Mesendoderm (in vitro differentiated cells): Measurements from ENCODE around the gene FUT1.
"Not testable (repeated sequence)": the region's sequence is repeated elsewhere in the genome, so short reads cannot be mapped to it uniquely, and the experiment has no call there.

Experiments
- DNase-seq: peaks from one replicate; pipeline ENCODE4 v3.0.0; 2013
- H2AK5ac ChIP-seq: 2 replicates; pipeline ENCODE4 v1.6.1; 2013; ENCODE audit warnings: low read length, inconsistent platforms
- H2BK120ac ChIP-seq: 2 replicates; pipeline ENCODE4 v1.6.1; 2013; ENCODE audit warnings: low read depth, mild to moderate bottlenecking, low read length, moderate library complexity, mixed read lengths
- H2BK15ac ChIP-seq: replicated peaks from 2 replicates; pipeline ENCODE4 v1.6.1; 2013; ENCODE audit warnings: low read depth, mild to moderate bottlenecking, moderate library complexity
- H2BK5ac ChIP-seq: 2 replicates; pipeline ENCODE4 v1.6.1; 2013; ENCODE audit warnings: low read length, inconsistent platforms
- H3K18ac ChIP-seq: 2 replicates; pipeline ENCODE4 v1.6.1; 2013; ENCODE audit warnings: mild to moderate bottlenecking, low read length, mixed read lengths
- H3K23ac ChIP-seq: one replicate; pipeline ENCODE4 v1.6.1; 2013; ENCODE audit warnings: low read length
- H3K27ac ChIP-seq: 2 replicates; pipeline ENCODE4 v1.5.1; 2013; ENCODE audit warnings: low read depth, mild to moderate bottlenecking, inconsistent platforms, low read length, moderate library complexity
- H3K27me3 ChIP-seq: 2 replicates; pipeline ENCODE4 v1.6.1; 2013; ENCODE audit warnings: low read length, control low read depth, mild to moderate bottlenecking, inconsistent platforms; ENCODE audit not compliant: insufficient read depth, poor library complexity
- H3K36me3 ChIP-seq: 2 replicates; pipeline ENCODE4 v1.6.1; 2013; ENCODE audit warnings: low read length, inconsistent platforms; ENCODE audit not compliant: control insufficient read depth, insufficient read depth
- H3K4ac ChIP-seq: one replicate; pipeline ENCODE4 v1.6.1; 2013; ENCODE audit warnings: low read depth, mild to moderate bottlenecking, low read length, moderate library complexity
- H3K4me1 ChIP-seq: 2 replicates; pipeline ENCODE4 v1.6.1; 2013; ENCODE audit warnings: low read depth, low read length, inconsistent platforms; ENCODE audit not compliant: control insufficient read depth
- H3K4me2 ChIP-seq: 2 replicates; pipeline ENCODE4 v1.6.1; 2013; ENCODE audit warnings: low read length
- H3K4me3 ChIP-seq: 2 replicates; pipeline ENCODE4 v1.5.1; 2013; ENCODE audit warnings: mild to moderate bottlenecking, low read length
- H3K56ac ChIP-seq: one replicate; pipeline ENCODE4 v1.6.1; 2013; ENCODE audit warnings: low read length
- H3K79me1 ChIP-seq: 2 replicates; pipeline ENCODE4 v1.6.1; 2013; ENCODE audit warnings: low read length, inconsistent platforms
- H3K79me2 ChIP-seq: 2 replicates; pipeline ENCODE4 v1.6.1; 2013; ENCODE audit warnings: mild to moderate bottlenecking, low read length; ENCODE audit not compliant: control insufficient read depth, insufficient read depth
- H3K9ac ChIP-seq: 2 replicates; pipeline ENCODE4 v1.6.1; 2013; ENCODE audit warnings: low read length, inconsistent platforms
- H4K5ac ChIP-seq: one replicate; pipeline ENCODE4 v1.6.1; 2013; ENCODE audit warnings: low read length
- H4K8ac ChIP-seq: one replicate; pipeline ENCODE4 v1.6.1; 2013; ENCODE audit warnings: low read depth, mild to moderate bottlenecking, control low read depth, low read length, moderate library complexity
- whole genome bisulfite sequencing: extraction: QIAGEN DNeasy Blood & Tissue Kit; methylation state at CpG from one replicate; pipeline ENCODE4 v1.1.7; 2013; ENCODE audit warnings: low lambda C conversion rate, missing lambda C conversion rate; ENCODE audit not compliant: insufficient coverage; ENCODE audit errors: extremely low coverage; 5-methylcytosine and 5-hydroxymethylcytosine counted together

FUT1 gene

DNA sequence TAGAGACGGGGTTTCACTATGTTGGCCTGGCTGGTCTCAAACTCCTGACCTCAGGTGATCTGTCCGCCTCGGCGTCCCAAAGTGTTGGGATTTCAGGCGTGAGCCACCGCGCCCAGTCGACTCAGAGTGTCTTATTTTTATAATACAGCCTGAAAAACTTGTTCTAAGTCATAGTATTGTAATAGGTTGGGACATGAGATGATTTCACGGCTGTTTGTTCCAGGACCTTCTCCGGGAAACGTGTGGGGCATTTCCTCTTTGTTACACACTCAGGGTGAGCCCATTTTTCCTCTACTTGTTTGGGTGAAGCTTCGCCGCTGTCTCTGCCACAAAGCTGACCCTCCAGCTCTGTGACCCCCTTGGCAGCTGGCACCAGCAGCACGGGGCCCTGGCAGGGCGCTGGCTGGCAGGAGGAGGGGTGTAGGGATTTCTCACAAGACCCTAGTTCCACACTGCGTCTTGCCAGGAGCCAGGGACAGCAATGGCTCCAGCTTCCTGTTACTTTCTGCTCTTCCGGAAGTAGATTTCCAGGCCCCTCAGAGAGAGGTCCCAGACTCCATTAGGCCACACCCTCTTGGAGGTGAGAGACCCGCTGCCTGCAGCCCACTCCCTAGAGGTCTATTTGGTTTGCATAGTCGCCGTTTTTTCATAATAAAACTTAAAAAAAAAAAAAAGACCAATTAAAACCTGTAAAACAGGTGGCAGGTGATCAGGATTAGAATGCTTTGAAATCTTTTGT lies 18.5 kb upstream of the FUT1 start:
- no peak overlapping the region for H3K23ac ChIP-seq
- H3K4ac ChIP-seq: no peak overlapping the region
- H2BK5ac ChIP-seq: no peak overlapping the region
- no peak overlapping the region for H3K18ac ChIP-seq
- DNase-seq: peak; percentile 19
- no peaks in the 10 kb centered on the region for H3K79me2 ChIP-seq
- H4K5ac ChIP-seq: no peak overlapping the region
- no peak overlapping the region for H2BK120ac ChIP-seq
- no peak overlapping the region for H3K4me2 ChIP-seq
- no peak overlapping the region for H3K27ac ChIP-seq
- no peaks in the 10 kb centered on the region for H3K4me1 ChIP-seq
- H3K56ac ChIP-seq: no peak overlapping the region
- no peaks in the 10 kb centered on the region for H3K27me3 ChIP-seq
- H2BK15ac ChIP-seq: no peak overlapping the region
- WGBS: no CpG with 5 or more reads among the region's 20 CpGs
- H3K79me1 ChIP-seq: no peaks in the 10 kb centered on the region
- no peak overlapping the region for H3K9ac ChIP-seq
- no peak overlapping the region for H3K4me3 ChIP-seq
- H3K36me3 ChIP-seq: no peaks in the 10 kb centered on the region
- H2AK5ac ChIP-seq: no peak overlapping the region
- H4K8ac ChIP-seq: no peak overlapping the region

- no peak for DNase-seq
- Histone ChIP-seq H4K5ac (no peak overlapping the region), H3K27ac (no peak overlapping the region), H3K23ac (no peak overlapping the region), H3K4me1 (no peaks in the 10 kb centered on the region), H3K4ac (no peak overlapping the region), H3K18ac (no peak overlapping the region), H3K36me3 (no peaks in the 10 kb centered on the region), H4K8ac (no peak overlapping the region), H3K4me2 (no peak overlapping the region), H3K4me3 (no peak overlapping the region), H3K56ac (no peak overlapping the region), H3K79me1 (no peaks in the 10 kb centered on the region), H3K27me3 (no peaks in the 10 kb centered on the region), H2BK15ac (no peak overlapping the region), H2BK120ac (no peak overlapping the region), H2BK5ac (no peak overlapping the region), H3K9ac (no peak overlapping the region), H3K79me2 (no peaks in the 10 kb centered on the region), H2AK5ac (no peak overlapping the region)
- WGBS: no CpG with 5 or more reads among the region's 7 CpGs
Measured at GRCh38 chr19:48770266-48770665, 17.8 kb upstream of the FUT1 start.

DNA sequence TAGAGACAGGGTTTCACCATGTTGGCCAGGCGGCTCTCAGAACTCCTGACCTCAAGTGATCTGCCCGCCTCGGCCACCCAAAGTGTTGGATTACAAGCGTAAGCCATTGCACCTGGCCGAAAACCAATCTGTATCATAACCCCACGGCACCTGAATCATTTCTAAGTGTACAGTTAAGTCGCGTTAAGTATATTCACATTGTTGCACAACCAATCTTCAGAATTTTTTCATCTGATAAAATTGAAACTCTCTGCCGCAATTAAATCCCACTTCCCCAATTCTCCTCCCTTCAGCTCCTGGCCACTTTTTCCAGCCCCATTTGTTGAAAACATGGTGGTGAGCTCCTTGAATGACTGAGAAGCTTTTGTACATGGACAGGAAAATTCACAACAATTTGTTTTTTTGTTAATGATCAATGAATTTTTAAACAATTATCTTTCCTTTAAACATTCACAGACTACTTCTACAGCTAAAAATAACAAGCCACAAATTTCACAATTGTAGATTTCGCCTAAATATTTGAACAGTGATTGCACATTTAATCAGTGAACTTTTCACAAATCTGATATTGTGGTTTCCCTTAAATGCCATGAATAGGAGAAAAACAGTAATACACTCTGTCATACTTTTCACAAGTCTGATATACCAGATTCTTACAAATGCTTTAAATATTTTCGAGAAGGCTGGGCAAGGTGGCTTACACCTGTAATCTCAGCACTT lies 16.7 kb upstream of the FUT1 start:
- no peaks in the 10 kb centered on the region for H3K79me1 ChIP-seq
- no peak overlapping the region for H3K4me2 ChIP-seq
- no peak overlapping the region for H2BK120ac ChIP-seq
- H3K4me1 ChIP-seq: no peaks in the 10 kb centered on the region
- H3K23ac ChIP-seq: no peak overlapping the region
- H3K4ac ChIP-seq: no peak overlapping the region
- H3K27me3 ChIP-seq: no peaks in the 10 kb centered on the region
- WGBS: no CpG with 5 or more reads among the region's 11 CpGs
- H2BK15ac ChIP-seq: no peak overlapping the region
- H3K79me2 ChIP-seq: no peaks in the 10 kb centered on the region
- H3K36me3 ChIP-seq: no peaks in the 10 kb centered on the region
- H3K4me3 ChIP-seq: no peak overlapping the region
- no peak overlapping the region for H3K27ac ChIP-seq
- no peak for DNase-seq
- no peak overlapping the region for H3K56ac ChIP-seq
- H4K8ac ChIP-seq: no peak overlapping the region
- H2AK5ac ChIP-seq: no peak overlapping the region
- no peak overlapping the region for H2BK5ac ChIP-seq
- H4K5ac ChIP-seq: no peak overlapping the region
- no peak overlapping the region for H3K18ac ChIP-seq
- no peak overlapping the region for H3K9ac ChIP-seq

GRCh38 chr19:48768171-48768753 lies 15.8 kb upstream of the FUT1 start:
- not testable (repeated sequence) for H3K79me1 ChIP-seq, H3K4me3 ChIP-seq, H3K4ac ChIP-seq, H3K27me3 ChIP-seq, H2BK120ac ChIP-seq, H3K23ac ChIP-seq, H4K5ac ChIP-seq, H3K56ac ChIP-seq, H3K79me2 ChIP-seq, H3K27ac ChIP-seq, DNase-seq, H3K36me3 ChIP-seq, H3K4me1 ChIP-seq, H2AK5ac ChIP-seq, H2BK15ac ChIP-seq, H2BK5ac ChIP-seq, H3K4me2 ChIP-seq, H3K9ac ChIP-seq, H4K8ac ChIP-seq, H3K18ac ChIP-seq
- WGBS: no CpG with 5 or more reads among the region's 6 CpGs

GRCh38 chr19:48765816-48766215 lies 13.4 kb upstream of the FUT1 start:
- not testable (repeated sequence) for H3K9ac ChIP-seq, H3K79me1 ChIP-seq, H2BK120ac ChIP-seq, H3K4me2 ChIP-seq, H3K27me3 ChIP-seq, H3K79me2 ChIP-seq, H2BK15ac ChIP-seq, H3K56ac ChIP-seq, DNase-seq, H3K27ac ChIP-seq, H3K4me3 ChIP-seq, H4K8ac ChIP-seq, H2AK5ac ChIP-seq, H4K5ac ChIP-seq, H3K23ac ChIP-seq, H3K18ac ChIP-seq, H3K4me1 ChIP-seq, H3K4ac ChIP-seq, H2BK5ac ChIP-seq, H3K36me3 ChIP-seq
- no CpG with 5 or more reads among the region's 5 CpGs for WGBS
